Urinary bladder (tissue), 4 donors: ENCODE measurements around the gene KIRREL3. TPM values are rescaled to one million over a fixed set of nuclear protein-coding genes. Genes with fewer than 3 reads are reported as not detected.

Experiments
- DNase-seq: peaks from one replicate; pipeline ENCODE4 v3.0.0-alpha.2; 2015; ENCODE audit errors: extremely low spot score
- H3K27ac ChIP-seq: one replicate; pipeline ENCODE4 v1.5.1; 2013; ENCODE audit warnings: low read depth, mild to moderate bottlenecking, moderate library complexity
- H3K36me3 ChIP-seq: one replicate; pipeline ENCODE4 v1.6.1; 2013; ENCODE audit warnings: mild to moderate bottlenecking, moderate library complexity; ENCODE audit not compliant: insufficient read depth
- H3K4me1 ChIP-seq: one replicate; pipeline ENCODE4 v1.6.1; 2013; ENCODE audit warnings: mild to moderate bottlenecking, moderate library complexity; ENCODE audit not compliant: insufficient read depth
- H3K4me3 ChIP-seq: one replicate; pipeline ENCODE4 v1.5.1; 2013; ENCODE audit warnings: low read depth, low read length
- WGBS: extraction: QIAGEN DNeasy Blood & Tissue Kit; methylation state at CpG from one replicate; pipeline ENCODE4 v1.1.7; 2013; 5-methylcytosine and 5-hydroxymethylcytosine counted together
- polyA plus RNA-seq: library from polyadenylated mRNA; stranded (reverse); fragments of 200-250 nt; gene quantifications from one replicate; pipeline ENCODE4 v1.2.3, GENCODE V29; 2013
- total RNA-seq: library from RNA; depleted of rRNA; stranded (reverse); fragments of >200 nt; gene quantifications from one replicate; pipeline ENCODE4 v1.2.3, GENCODE V29; 2014
- donor health status: healthy with polysubstance abuse.
- donor health status: healthy.

Gene KIRREL3
- total and polyA plus RNA-seq, 2 donors: 0.80 to 1.0 TPM

GRCh38 chr11:126456783-126457542 lies 543.6 kb downstream of the KIRREL3 start:
- no peak for DNase-seq
- Histone ChIP-seq H3K36me3 (no peaks in the 10 kb centered on the region), H3K4me1 (no peaks in the 10 kb centered on the region), H3K27ac (no peak overlapping the region), H3K4me3 (no peak overlapping the region)
- whole genome bisulfite sequencing: 83% methylated on average over 20 of the region's 20 CpGs

- DNase-seq: no peak
Observed at GRCh38 chr11:126456089-126456488, 544.5 kb downstream of the KIRREL3 start.

GRCh38 chr11:126452241-126453101 lies 548.1 kb downstream of the KIRREL3 start:
- no peak for DNase-seq
- 26% methylated on average over 24 of the region's 24 CpGs for WGBS

More at GRCh38 chr11:126456089-126456488, 544.5 kb downstream of the KIRREL3 start:
- no peaks in the 10 kb centered on the region for H3K36me3 ChIP-seq
- no peak overlapping the region for H3K27ac ChIP-seq
- H3K4me3 ChIP-seq: no peak overlapping the region
- H3K4me1 ChIP-seq: no peaks in the 10 kb centered on the region
- WGBS: 94% methylated on average over 15 of the region's 15 CpGs

GRCh38 chr11:126451211-126451802 lies 549.3 kb downstream of the KIRREL3 start:
- no peak for DNase-seq
- no peak overlapping the region for H3K4me3 ChIP-seq
- H3K36me3 ChIP-seq: no peaks in the 10 kb centered on the region
- H3K27ac ChIP-seq: no peak overlapping the region
- no peaks in the 10 kb centered on the region for H3K4me1 ChIP-seq
- WGBS: 82% methylated on average over 15 of the region's 15 CpGs

More at GRCh38 chr11:126452241-126453101, 548.1 kb downstream of the KIRREL3 start:
- H3K4me3 ChIP-seq: no peak overlapping the region
- H3K27ac ChIP-seq: no peak overlapping the region
- H3K4me1 ChIP-seq: no peaks in the 10 kb centered on the region
- no peaks in the 10 kb centered on the region for H3K36me3 ChIP-seq

- Histone ChIP-seq H3K27ac (no peak overlapping the region), H3K4me1 (no peaks in the 10 kb centered on the region), H3K36me3 (no peaks in the 10 kb centered on the region), H3K4me3 (no peak overlapping the region)
- 97% methylated on average over 11 of the region's 11 CpGs for WGBS
- no peak for DNase-seq
Observed at GRCh38 chr11:126450806-126451205, 549.8 kb downstream of the KIRREL3 start.

GRCh38 chr11:126450198-126450597 lies 550.4 kb downstream of the KIRREL3 start:
- WGBS: 83% methylated on average over 7 of the region's 7 CpGs

GRCh38 chr11:126446581-126446980 lies 554.0 kb downstream of the KIRREL3 start:
- Histone ChIP-seq H3K4me1 (no peaks in the 10 kb centered on the region), H3K4me3 (no peak overlapping the region), H3K36me3 (no peaks in the 10 kb centered on the region), H3K27ac (no peak overlapping the region)
- 94% methylated on average over 10 of the region's 10 CpGs for WGBS
- DNase-seq: no peak

More at GRCh38 chr11:126450198-126450597, 550.4 kb downstream of the KIRREL3 start:
- no peak overlapping the region for H3K4me3 ChIP-seq
- DNase-seq: no peak
- H3K36me3 ChIP-seq: no peaks in the 10 kb centered on the region
- H3K27ac ChIP-seq: no peak overlapping the region
- H3K4me1 ChIP-seq: no peaks in the 10 kb centered on the region

- Histone ChIP-seq H3K36me3 (no peaks in the 10 kb centered on the region), H3K4me3 (no peak overlapping the region), H3K27ac (no peak overlapping the region), H3K4me1 (no peaks in the 10 kb centered on the region)
- 80% methylated on average over 7 of the region's 7 CpGs for WGBS
- DNase-seq: no peak
Observed at GRCh38 chr11:126444072-126444471, 556.5 kb downstream of the KIRREL3 start.

- no peak for DNase-seq
- H3K27ac ChIP-seq: no peak overlapping the region
- no peak overlapping the region for H3K4me3 ChIP-seq
- no peaks in the 10 kb centered on the region for H3K4me1 ChIP-seq
- H3K36me3 ChIP-seq: no peaks in the 10 kb centered on the region
- WGBS: 64% methylated on average over 13 of the region's 13 CpGs
Observed at GRCh38 chr11:126443120-126443519, 557.5 kb downstream of the KIRREL3 start.

GRCh38 chr11:126440792-126441514 lies 559.6 kb downstream of the KIRREL3 start:
- 25% methylated on average over 21 of the region's 21 CpGs for WGBS
- DNase-seq: peak; percentile 75
- Histone ChIP-seq H3K4me1 (no peaks in the 10 kb centered on the region), H3K4me3 (no peak overlapping the region), H3K27ac (no peak overlapping the region), H3K36me3 (no peaks in the 10 kb centered on the region)

GRCh38 chr11:126440276-126440675 lies 560.3 kb downstream of the KIRREL3 start:
- Histone ChIP-seq H3K4me1 (no peaks in the 10 kb centered on the region), H3K27ac (no peak overlapping the region), H3K36me3 (no peaks in the 10 kb centered on the region), H3K4me3 (no peak overlapping the region)
- no peak for DNase-seq
- WGBS: 71% methylated on average over 22 of the region's 22 CpGs

- no peak overlapping the region for H3K27ac ChIP-seq
- DNase-seq: no peak
- 57% methylated on average over 5 of the region's 5 CpGs for WGBS
- no peaks in the 10 kb centered on the region for H3K4me1 ChIP-seq
- H3K36me3 ChIP-seq: no peaks in the 10 kb centered on the region
- no peak overlapping the region for H3K4me3 ChIP-seq
Observed at GRCh38 chr11:126438691-126439090, 561.9 kb downstream of the KIRREL3 start.

GRCh38 chr11:126438272-126438671 lies 562.3 kb downstream of the KIRREL3 start:
- WGBS: 61% methylated on average over 9 of the region's 9 CpGs
- no peak for DNase-seq
- H3K4me3 ChIP-seq: no peak overlapping the region
- H3K36me3 ChIP-seq: no peaks in the 10 kb centered on the region
- no peaks in the 10 kb centered on the region for H3K4me1 ChIP-seq
- H3K27ac ChIP-seq: no peak overlapping the region
